Mammary epithelial cell (primary cell): ENCODE data around the gene SH2D4B.

ENCODE experiments used
- CTCF ChIP-seq, 2 donors: IDR thresholded peaks in 1 of 2; conservative IDR thresholded peaks in 1 of 2; 2 replicates each; pipeline ENCODE4 v1.5.1; 2011 to 2012; ENCODE audit warnings: inconsistent platforms in 2 of 2, low read length in 2 of 2, mild to moderate bottlenecking in 2 of 2, control low read depth in 1 of 2, low read depth in 1 of 2; ENCODE audit not compliant: insufficient read depth in 1 of 2; ENCODE audit errors: extremely low read depth in 1 of 2
- EZH2 ChIP-seq: IDR thresholded peaks from 2 replicates; pipeline ENCODE4 v1.6.1; 2012; ENCODE audit warnings: low read length, inconsistent platforms, borderline replicate concordance

GRCh38 chr10:80528185-80528700, 9.5 kb upstream of the SH2D4B start:
- TF ChIP-seq CTCF (conservative IDR thresholded peaks at IDR 0.05 in 1 of 2, IDR thresholded peaks at IDR 0.05 in 1 of 2; ENCODE audit: extremely low read depth in 1 of 2, insufficient read depth in 1 of 2, low read depth in 1 of 2, low read length in 2 of 2) (no peak), EZH2 (no peak)
